Kidney epithelial cell (primary cell): ENCODE results near the gene MEF2A. TPM values are rescaled to one million over a fixed set of nuclear protein-coding genes. Genes with fewer than 3 reads are reported as not detected.
A peak's percentile ranks its signal among the peaks of the same experiment; 100 is the strongest.

Experiments
- DNase-seq: peaks from one replicate; pipeline ENCODE4 v3.0.0-alpha.2; 2010; ENCODE audit warnings: low read depth
- H3K27me3 ChIP-seq: 2 replicates; pipeline ENCODE4 v1.6.0; 2011; ENCODE audit warnings: low read length; ENCODE audit not compliant: control insufficient read depth, insufficient read depth
- H3K36me3 ChIP-seq: 2 replicates; pipeline ENCODE4 v1.5.1; 2011; ENCODE audit warnings: low read length; ENCODE audit not compliant: control insufficient read depth, insufficient read depth
- H3K4me3 ChIP-seq: 2 replicates; pipeline ENCODE4 v1.5.1; 2011; ENCODE audit warnings: low read depth, mild to moderate bottlenecking, control low read depth, low read length
- CTCF ChIP-seq: IDR thresholded peaks from 2 replicates; pipeline ENCODE4 v1.5.1; 2011; ENCODE audit warnings: mild to moderate bottlenecking, moderate library complexity, low read length, control low read depth, inconsistent platforms; ENCODE audit not compliant: insufficient read depth, poor library complexity, severe bottlenecking
- total RNA-seq: library from RNA; depleted of rRNA; stranded (reverse); fragments of >200 nt; gene quantifications from 2 replicates; pipeline ENCODE4 v1.2.3, GENCODE V29; 2015

Gene MEF2A
- total RNA-seq, 1 donor from 2014 or later = 55.4 TPM

GRCh38 chr15:99717161-99718009 lies 151.6 kb downstream of the MEF2A start:
- TF ChIP-seq CTCF = no peak

GRCh38 chr15:99718421-99718820 lies 152.6 kb downstream of the MEF2A start:
- Histone ChIP-seq H3K4me3 (no peak overlapping the region), H3K27me3 (no peaks in the 10 kb centered on the region), H3K36me3 (no peaks in the 10 kb centered on the region)
- DNase-seq = no peak
- no peak for TF ChIP-seq CTCF

More at GRCh38 chr15:99717161-99718009, 151.6 kb downstream of the MEF2A start:
- H3K27me3 ChIP-seq = no peaks in the 10 kb centered on the region
- no peaks in the 10 kb centered on the region for H3K36me3 ChIP-seq
- no peak for DNase-seq
- no peak overlapping the region for H3K4me3 ChIP-seq

GRCh38 chr15:99719096-99719541 lies 153.3 kb downstream of the MEF2A start:
- DNase-seq = peak; percentile 47
- no peak for TF ChIP-seq CTCF
- Histone ChIP-seq H3K36me3 (no peaks in the 10 kb centered on the region), H3K27me3 (no peaks in the 10 kb centered on the region), H3K4me3 (no peak overlapping the region)

- H3K4me3 ChIP-seq = no peak overlapping the region
- DNase-seq = no peak
- TF ChIP-seq CTCF = no peak
Observed at GRCh38 chr15:99720533-99720932, 154.7 kb downstream of the MEF2A start.

GRCh38 chr15:99721104-99721778 lies 155.5 kb downstream of the MEF2A start:
- TF ChIP-seq CTCF = no peak
- Histone ChIP-seq H3K4me3 (no peak overlapping the region), H3K27me3 (no peaks in the 10 kb centered on the region), H3K36me3 (no peaks in the 10 kb centered on the region)
- DNase-seq = no peak

More at GRCh38 chr15:99720533-99720932, 154.7 kb downstream of the MEF2A start:
- Histone ChIP-seq H3K36me3 (no peaks in the 10 kb centered on the region), H3K27me3 (no peaks in the 10 kb centered on the region)
